ENCODE measurements around the gene ATG4B.

- peak; percentile 55 for TF ChIP-seq CTCF (IDR thresholded peaks at IDR 0.05)
- TF ChIP-seq EZH2 (IDR thresholded peaks at IDR 0.05): no peak
Observed at GRCh38 chr2:241701149-241701398, 63.6 kb downstream of the ATG4B start.
